Hematopoietic multipotent progenitor cell treated with erythropoietin and hydrocortisone succinate and interleukin-3 and kit ligand, for 17 days (in vitro differentiated cells): ENCODE results near the gene HTR2C.
"Not testable (repeated sequence)": the region's sequence is repeated elsewhere in the genome, so short reads cannot be mapped to it uniquely, and the experiment has no call there.

Experiments used
- DNase-seq: peaks from one replicate; pipeline ENCODE4 v3.0.0-alpha.2; 2015; ENCODE audit warnings: low spot score

HTR2C gene

DNA sequence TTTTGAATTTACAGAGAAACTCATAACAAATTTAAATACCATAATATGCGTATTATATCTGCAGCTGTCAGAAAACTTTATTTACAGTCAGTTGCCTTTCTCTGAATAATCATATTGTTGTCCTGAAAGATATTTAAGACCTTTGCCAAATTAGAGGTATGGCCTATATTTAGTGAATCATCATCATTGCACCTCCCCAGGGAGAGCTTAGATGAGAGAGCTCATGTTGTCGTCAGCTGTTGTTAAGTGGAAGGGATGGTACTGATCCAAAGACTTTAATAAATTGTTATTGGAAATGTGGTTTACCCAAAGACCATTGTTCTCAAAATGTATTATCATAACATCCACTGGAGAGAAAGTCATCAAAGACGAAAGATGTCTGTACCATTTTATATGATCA lies 128.6 kb downstream of the HTR2C start:
- no peak for DNase-seq

DNA sequence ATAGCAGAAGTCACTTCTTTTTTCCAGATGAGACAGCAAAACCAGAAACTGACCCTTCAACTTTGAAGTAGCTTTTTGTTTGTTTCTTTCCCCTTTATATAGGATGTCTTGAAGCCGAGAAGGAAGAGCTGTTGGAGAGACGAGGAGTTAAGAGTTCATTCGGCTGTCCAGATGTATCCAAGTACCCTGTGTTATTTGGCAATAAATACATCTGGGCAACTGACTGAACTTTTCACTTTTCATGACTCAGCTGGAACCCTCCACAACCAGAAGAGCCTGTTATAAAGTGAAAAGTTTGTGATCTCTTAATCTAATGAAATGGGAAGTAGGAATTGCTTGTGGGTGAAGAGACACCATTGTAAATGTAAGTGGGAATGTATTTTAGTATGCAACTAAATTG lies 131.2 kb downstream of the HTR2C start:
- no peak for DNase-seq

DNA sequence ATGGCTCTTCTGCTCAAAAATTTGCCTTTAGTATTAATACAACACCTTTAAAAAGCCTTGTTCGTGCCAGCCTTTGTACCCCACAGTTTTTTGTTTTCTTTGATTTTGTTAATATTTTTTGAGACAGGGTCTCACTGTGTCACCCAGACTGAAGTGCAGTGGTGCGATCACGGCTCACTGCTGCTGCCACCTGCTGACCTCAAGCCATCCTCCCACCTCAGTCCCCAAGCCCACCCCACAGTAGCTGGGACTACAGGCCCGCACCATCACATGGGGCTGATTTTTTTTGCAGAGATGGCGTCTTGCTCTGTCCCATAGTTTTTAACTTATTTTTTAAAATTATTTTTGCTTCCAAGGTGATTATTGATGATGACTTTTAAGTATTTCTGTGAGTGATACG lies 134.0 kb downstream of the HTR2C start:
- no peak for DNase-seq

DNA sequence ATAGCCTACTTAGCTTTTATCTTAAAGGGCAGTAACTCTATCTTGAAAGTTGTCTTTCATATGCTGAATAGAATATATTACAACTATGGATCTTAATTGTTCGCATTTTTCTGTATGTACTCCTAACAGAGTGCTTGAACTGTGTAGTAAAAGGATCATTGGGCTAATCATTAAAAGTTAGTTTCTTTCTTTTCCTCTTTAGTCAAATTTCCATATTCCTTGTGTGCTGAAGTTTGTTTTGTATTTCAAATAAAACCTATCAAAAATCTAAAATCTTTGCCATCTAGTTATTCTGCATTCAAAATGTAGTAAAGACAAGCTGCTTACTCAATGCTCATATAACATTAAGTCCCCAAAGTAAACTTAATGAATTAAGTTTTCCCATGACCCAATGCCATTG lies 182.7 kb downstream of the HTR2C start:
- DNase-seq: no peak

DNA sequence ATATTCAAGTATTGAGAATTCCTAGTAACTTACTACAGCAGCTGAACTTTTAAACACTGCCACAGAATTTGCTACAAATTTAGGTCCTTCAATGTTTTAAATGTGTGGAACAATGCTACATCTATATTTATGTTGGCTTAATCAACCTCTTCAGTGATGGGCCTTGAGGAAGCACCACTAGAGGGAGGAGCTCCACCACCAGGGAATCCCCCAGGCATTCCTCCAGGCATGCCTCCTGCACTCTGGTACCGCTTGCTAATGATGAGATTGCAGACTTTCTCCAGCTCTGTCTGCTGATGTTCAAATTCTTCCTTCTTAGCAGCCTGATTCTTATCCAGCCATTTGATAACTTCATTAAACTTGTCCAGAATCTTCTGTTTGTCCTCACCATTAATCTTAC lies 190.8 kb downstream of the HTR2C start:
- DNase-seq: no peak

DNA sequence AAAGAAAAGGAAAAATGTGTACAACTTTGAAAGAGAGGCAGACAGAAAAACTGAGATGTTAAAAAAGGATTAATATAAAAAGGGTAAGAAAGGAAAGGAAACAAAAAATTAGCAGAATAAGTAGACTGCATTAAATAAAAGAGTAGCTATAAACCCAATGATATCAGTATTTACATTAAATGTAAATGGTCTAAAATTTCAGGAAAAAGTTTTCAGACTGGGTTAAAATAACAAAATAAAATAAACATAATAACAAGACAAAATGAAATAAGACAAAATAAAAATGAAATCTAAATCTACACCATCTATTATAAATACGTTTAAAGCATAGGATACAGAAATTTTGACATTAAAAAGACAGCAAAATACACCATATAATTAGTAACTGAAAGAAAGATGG lies 199.0 kb downstream of the HTR2C start:
- no peak for DNase-seq

DNA sequence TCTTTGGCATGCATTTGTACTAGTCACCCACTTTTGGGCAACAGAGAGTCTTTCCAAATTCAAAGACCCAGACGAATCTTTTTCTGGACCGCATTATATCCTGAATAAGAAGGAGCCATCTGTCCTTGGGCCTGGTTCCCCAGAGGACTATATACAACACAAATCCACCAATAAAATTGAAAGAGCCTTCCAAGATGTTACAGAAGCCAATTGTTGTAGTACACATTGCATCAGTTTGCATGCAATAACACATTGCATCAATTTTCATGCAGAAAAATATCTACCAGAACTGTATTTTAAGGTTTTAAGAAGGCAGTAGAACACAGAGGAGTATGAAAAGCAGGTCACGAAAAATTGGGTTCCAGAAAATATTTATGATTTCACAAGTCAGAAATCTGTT lies 203.2 kb downstream of the HTR2C start:
- DNase-seq: no peak

DNA sequence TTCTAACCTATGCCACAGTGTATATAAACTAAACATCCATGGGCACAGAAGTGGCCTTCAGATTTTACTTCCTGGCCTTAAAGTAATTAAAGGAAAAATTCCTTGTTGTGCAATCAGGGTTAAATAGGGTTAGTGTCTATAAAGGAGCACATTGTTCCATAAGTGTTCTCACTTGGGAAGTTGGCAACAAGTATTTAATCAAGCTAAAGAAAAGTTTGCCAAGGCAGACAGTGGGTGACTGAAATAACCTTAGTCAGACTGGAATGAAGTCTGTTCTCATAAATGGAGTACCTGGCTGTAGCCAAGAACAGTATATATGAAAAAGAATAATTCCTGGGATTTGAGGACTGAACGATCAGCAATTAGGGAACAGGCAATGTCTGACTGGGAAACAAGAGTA lies 213.6 kb downstream of the HTR2C start:
- DNase-seq: no peak

DNA sequence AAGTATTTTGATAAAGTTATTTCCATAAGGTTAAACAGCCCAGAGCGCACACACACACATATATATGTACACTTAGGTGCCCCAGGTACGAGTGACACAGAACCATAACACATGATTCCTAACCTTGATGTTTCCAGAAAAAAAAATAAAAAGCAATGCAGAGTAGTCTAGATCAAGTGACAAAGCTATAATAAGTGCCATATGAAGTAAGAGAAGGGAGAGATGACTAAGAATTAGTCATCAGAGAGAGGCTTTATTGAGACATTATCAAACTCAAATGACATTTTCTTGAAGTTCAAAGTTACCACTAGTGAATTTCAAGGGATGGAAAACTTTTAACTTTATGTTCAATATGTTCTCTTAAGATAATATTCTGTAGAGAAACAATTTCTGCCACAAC lies 215.0 kb downstream of the HTR2C start:
- no peak for DNase-seq

DNA sequence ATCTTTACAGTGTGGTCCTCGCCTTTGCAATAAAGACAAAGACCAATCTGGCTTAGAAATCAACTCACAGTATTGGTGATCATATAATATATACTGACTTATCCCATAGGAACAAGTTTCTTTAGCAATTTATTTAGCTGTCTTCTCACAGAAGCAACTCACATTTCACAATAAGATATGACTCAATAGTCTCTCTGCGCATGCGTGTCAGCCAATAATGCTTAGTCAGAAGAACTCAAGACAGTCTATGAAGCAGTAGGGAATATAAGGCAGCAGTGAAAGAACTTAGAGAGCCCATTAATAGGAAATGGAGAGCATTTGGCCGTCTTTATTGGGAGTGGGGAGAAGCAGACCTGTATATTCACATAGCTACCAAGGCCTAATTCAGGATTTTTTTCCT lies 216.8 kb downstream of the HTR2C start:
- no peak for DNase-seq

DNA sequence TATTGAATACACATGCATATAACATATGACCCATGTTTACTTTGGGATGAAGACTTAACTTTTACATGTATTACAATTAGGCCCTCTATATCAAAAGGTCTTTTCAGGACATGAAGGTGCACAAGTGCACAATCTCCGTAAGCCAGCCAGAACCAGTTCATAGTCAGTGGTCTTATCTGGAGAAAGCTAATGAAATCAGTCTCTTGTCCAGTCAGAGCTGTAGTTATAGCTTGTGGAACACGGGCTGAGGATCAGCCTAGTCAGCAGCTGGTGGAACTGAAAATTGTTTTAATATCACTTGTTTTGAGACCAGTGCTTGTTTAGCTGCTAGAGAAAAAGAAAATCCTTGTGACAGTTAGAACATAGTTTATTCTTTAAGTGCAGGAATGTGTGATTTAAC lies 235.6 kb downstream of the HTR2C start:
- DNase-seq: no peak

DNA sequence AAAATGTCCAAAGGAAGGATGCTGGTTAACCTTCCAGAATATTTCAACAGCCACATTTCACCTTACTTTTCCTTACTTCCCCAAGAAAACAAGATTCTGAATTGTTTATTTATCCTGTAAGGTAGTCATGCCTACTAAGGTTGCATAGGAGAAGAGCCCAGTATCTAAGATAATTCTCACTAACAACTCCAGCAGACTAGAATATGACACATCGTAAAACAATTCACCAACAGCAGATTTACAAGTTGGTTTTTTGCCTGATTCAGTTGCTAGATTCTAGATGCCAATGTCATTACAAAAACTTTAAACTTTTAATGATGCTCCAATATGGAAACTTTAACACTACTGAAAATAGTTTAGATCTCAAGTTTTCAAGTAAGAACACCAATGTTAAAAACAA lies 257.2 kb downstream of the HTR2C start:
- DNase-seq: no peak

DNA sequence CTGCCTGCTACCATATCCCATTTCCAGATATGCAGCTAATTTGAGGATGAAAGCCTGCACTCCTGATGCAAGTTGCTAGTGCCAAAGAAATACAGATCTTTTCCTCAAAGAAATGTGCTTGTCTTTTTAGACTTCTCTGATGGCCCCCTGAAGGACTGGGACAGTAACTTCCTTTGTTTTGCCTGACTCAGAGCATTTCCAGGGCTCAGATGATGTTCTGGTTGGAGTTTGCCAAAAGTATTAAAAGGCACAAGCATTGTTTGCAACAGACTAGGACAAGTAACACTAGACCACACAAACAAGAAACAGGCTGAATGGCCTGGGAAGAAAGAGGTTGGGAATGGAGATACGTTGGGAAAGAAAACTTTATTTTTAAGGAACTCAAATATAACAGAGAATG lies 258.3 kb downstream of the HTR2C start:
- no peak for DNase-seq

DNA sequence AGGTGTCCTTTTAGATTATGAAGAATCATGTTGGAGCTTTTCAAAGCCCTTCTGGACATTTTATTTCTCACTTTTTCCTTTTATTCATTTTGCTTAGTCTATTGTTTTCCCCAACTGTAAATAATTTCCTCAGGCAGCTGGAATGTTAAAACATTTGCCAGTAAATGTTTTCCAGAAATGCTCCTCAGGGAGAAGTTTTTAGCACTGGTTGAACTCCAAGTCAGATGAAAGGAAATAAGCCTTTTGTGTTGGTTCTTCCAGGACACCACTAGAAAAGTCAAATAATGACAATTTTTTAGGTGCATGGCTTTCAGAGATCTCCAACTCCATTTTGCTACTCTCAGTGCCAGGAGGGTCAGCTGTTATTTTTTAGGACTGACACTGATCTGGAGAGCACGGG lies 305.6 kb downstream of the HTR2C start:
- DNase-seq: no peak

DNA sequence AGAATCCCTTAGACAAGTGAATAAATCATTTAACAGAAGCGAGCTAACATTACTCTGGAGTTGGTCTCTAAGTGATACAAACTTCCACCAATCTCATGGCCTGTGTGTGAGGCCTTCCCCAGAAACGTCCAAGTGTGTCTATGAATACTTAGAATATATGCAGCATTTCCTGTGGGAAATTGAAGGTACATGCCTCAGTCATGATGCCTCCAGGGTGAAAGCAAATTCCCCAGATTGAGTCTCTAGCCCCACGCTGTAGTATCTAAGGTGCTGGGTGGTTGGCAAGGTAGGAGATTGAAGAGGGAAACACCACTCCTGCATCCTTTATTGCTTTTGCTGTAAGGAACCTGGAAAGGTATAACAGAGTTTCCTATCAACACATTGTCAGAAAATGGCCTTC lies 319.7 kb downstream of the HTR2C start:
- no peak for DNase-seq

DNA sequence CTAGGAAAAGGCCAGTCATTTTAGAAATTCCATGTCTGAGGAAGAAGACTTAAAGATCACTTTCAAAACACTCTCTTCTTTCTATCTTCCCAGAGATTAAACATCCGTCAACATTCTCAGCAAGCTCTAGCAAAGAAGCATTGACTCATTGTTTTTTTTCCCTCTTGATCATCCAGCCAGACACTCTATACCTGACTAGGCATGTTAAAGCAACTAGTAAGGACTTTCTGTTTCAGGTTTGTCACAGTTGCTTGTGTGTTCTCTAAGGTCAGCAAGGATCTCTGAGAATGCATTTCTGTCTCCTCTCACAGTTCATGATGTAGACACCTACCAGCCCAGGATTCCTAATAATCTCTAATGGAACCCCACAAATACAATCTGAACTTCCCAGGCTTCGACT lies 321.4 kb downstream of the HTR2C start:
- no peak for DNase-seq

DNA sequence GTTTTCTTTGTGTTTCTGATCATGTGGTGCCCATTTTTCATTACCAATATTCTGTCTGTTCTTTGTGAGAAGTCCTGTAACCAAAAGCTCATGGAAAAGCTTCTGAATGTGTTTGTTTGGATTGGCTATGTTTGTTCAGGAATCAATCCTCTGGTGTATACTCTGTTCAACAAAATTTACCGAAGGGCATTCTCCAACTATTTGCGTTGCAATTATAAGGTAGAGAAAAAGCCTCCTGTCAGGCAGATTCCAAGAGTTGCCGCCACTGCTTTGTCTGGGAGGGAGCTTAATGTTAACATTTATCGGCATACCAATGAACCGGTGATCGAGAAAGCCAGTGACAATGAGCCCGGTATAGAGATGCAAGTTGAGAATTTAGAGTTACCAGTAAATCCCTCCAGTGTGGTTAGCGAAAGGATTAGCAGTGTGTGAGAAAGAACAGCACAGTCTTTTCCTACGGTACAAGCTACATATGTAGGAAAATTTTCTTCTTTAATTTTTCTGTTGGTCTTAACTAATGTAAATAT lies 323.2 kb downstream of the HTR2C start:
- DNase-seq: no peak

DNA sequence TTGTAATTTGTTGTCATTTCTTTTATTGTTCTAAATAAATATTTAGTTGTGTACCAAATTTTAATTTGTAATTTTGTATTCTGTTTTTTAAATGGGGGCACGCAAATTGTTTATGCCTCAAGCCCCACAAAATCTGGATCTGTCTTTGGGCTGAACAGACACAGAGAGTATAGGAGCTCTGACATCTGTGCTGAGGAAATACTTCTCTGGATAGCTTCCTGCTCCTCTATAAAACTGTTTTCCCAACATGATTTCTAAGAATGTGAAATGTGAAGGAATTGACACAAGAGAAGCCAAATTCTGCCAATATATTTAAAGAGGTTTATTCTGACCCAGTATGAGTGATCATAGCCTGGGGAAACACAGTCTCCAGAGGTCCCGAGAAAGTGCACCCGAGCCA lies 340.5 kb downstream of the HTR2C start:
- no peak for DNase-seq

DNA sequence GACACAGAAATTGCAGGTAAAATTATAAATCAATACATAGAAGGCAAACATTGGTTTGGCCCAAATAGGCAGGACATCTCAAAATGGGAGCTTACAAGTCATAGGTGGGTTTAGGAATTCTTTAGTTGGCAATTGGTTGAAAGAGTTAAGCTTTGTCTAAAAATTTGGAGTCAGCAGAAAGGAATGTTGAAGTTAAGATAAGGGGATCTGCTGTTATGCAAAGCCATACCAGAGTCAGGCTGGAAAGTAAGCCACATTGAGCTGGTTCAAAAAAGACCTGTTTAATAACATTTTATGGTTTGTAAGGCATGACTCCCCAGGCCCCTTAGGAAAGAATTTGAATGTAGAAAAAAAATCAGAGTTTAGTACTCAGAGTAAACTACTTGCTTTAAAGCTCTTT lies 341.0 kb downstream of the HTR2C start:
- DNase-seq: no peak

DNA sequence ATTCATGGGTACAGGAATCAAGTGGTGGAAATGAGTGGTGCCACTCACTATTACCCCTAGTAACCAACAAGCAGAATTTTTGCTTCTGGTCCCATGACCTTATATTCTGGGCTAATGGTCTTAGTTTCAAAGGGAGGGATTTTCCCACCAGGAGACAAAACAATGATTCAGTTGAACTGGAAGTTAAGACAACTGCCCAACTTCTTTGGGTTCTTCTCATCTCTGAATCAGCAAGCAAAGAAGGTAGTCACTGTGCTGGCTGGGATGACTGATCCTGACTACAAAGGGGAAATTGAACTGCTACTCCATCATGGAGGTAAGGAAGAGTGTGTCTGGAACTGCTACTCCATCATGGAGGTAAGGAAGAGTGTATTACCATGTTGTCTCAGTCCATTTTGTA lies 346.3 kb downstream of the HTR2C start:
- no peak for DNase-seq

DNA sequence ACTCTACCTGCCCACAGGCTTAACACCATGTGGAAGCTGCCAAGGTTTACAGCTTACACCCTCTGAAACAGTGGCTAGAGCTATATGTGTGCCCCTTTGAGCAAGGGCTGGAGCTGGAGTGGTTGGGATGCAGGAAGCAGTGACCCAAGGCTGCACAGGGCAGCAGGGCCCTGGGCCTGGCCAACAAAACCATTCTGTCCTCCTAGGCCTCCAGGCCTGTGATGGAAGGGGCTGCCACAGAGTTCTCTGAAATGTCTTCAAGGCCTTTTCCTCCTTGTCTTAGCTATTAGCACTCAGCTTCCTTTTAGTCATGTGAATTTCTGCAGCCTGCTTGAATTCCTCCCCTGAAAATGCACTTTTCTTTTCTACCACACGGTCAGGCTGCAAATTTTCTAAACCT lies 348.7 kb downstream of the HTR2C start:
- DNase-seq: no peak

DNA sequence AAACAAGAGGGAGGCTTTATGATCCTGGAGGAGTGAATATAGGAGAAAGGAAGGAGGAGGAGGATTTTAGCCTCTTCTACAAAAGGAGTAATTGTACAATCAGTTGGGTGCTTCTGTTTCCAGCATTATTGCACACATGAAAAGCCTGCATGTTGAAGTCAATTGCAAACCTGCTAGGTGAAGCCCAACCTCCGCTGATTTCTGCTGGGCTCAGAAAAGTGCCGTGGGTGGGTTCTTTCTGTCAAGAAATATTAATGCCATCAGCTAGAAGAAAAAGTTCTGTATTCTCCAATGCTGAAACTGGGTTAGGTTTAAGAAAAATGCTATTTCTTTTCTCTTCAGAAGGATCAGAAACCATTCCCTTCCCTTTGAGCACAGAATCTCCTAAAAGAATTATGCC lies 349.4 kb downstream of the HTR2C start:
- not testable (repeated sequence) for DNase-seq

DNA sequence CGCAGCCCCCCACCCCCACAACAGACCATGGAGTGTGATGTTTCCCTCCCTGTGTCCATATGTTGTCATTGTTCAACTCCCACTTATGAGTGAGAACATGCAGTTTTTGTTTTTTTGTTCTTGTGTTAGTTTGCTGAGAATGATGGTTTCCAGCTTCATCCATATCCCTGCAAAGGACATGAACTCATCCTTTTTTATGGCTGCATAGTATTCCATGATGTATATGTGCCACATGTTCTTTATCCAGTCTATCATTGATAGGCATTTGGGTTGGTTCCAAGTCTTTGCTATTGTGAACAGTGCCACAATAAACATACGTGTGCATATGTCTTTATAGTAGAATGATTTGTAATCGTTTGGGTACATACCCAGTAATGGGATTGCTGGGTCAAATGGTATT lies 353.2 kb downstream of the HTR2C start:
- DNase-seq: not testable (repeated sequence)

DNA sequence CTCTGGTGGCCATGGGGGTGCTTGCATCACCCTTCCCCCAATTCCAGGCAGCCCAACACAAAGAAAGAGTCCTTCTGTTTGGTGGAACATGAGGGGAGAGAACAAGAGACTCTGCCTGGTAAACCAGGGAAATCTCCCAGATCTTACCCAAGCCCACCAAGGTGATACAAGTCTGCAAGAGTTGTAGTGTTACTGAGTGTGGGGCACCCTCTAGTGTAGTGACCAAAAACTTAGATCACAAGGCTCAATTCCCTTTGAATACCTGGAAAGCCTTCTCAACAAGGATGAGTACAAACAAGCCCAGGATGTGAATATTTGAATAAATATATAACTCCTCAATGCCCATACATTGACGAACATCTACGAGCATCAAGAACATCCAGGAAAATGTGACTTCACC lies 368.8 kb downstream of the HTR2C start:
- no peak for DNase-seq
